ENCODE results near the gene SPATA21.

GRCh38 chr1:16438924-16439323 lies 1.7 kb upstream of the SPATA21 start:
- TF ChIP-seq CTCF (IDR thresholded peaks at IDR 0.05) (no peak), POLR2A (IDR thresholded peaks at IDR 0.05) (no peak)

Data from esophagus squamous epithelium (tissue), 4 donors.